GM21619 (cell line): ENCODE results near the gene THTPA.

ENCODE experiments used
- ATAC-seq: cut with Tn5 transposase; IDR thresholded peaks from one replicate; pipeline ENCODE4 v1.9.1; 2021; ENCODE audit not compliant: unreplicated experiment

THTPA gene

GRCh38 chr14:23566778-23567185 is 10.7 kb downstream of the THTPA start:
- peak; percentile 1 for ATAC-seq

GRCh38 chr14:23567186-23568020 is 11.3 kb downstream of the THTPA start, which contains the start of gene AP1G2:
Gene AP1G2 (minus strand): TSS chr14:23567791. CDS start chr14:23567314, 477 bp downstream.
- ATAC-seq, result peak; percentile 92

GRCh38 chr14:23568021-23568599 is 12.0 kb downstream of the THTPA start:
- no peak for ATAC-seq

GRCh38 chr14:23568600-23569331 is 12.7 kb downstream of the THTPA start:
- ATAC-seq, result no peak

- ATAC-seq, result no peak
Measured at GRCh38 chr14:23569443-23570151, 13.5 kb downstream of the THTPA start.

- no peak for ATAC-seq
Measured at GRCh38 chr14:23570806-23571483, 14.9 kb downstream of the THTPA start.

GRCh38 chr14:23571701-23572523 is 15.8 kb downstream of the THTPA start:
- no peak for ATAC-seq

- ATAC-seq, result no peak
Measured at GRCh38 chr14:23572524-23572828, 16.4 kb downstream of the THTPA start.

GRCh38 chr14:23572836-23573235 is 16.8 kb downstream of the THTPA start:
- ATAC-seq, result no peak

GRCh38 chr14:23573384-23574015 is 17.4 kb downstream of the THTPA start:
- no peak for ATAC-seq

- no peak for ATAC-seq
Measured at GRCh38 chr14:23577004-23577681, 21.1 kb downstream of the THTPA start.

GRCh38 chr14:23577710-23578392 is 21.8 kb downstream of the THTPA start:
- ATAC-seq, result no peak

GRCh38 chr14:23578560-23579310 is 22.7 kb downstream of the THTPA start, which contains the start of gene JPH4:
Gene JPH4 (minus strand): TSS chr14:23578790. CDS start chr14:23577453, 1,337 bp downstream.
- no peak for ATAC-seq

GRCh38 chr14:23579311-23579630 is 23.2 kb downstream of the THTPA start:
- no peak for ATAC-seq

GRCh38 chr14:23579739-23580138 is 23.7 kb downstream of the THTPA start:
- no peak for ATAC-seq

- ATAC-seq, result no peak
Measured at GRCh38 chr14:23580152-23580926, 24.3 kb downstream of the THTPA start.

GRCh38 chr14:23580948-23581281 is 24.8 kb downstream of the THTPA start:
- no peak for ATAC-seq
